Effector memory CD4-positive, alpha-beta T cell (primary cell): ENCODE measurements around the gene SCART1.
"Not testable (repeated sequence)": the region's sequence is repeated elsewhere in the genome, so short reads cannot be mapped to it uniquely, and the experiment has no call there.

Experiments used
- DNase-seq, 3 donors: peaks; one replicate each; pipeline ENCODE4 v3.0.0-alpha.2; 2020
- H3K27ac ChIP-seq: 2 replicates; pipeline ENCODE4 v1.7.0; 2013; ENCODE audit warnings: mild to moderate bottlenecking, low read length, moderate library complexity; ENCODE audit not compliant: insufficient read depth, poor library complexity, severe bottlenecking
- H3K27me3 ChIP-seq: replicated peaks from 2 replicates; pipeline ENCODE4 v1.7.0; 2013; ENCODE audit warnings: mild to moderate bottlenecking, low read length; ENCODE audit not compliant: insufficient read depth, control insufficient read depth, poor library complexity, severe bottlenecking
- H3K36me3 ChIP-seq: 2 replicates; pipeline ENCODE4 v1.7.0; 2013; ENCODE audit warnings: mild to moderate bottlenecking, low read length, moderate library complexity; ENCODE audit not compliant: control insufficient read depth, insufficient read depth
- H3K4me1 ChIP-seq: 2 replicates; pipeline ENCODE4 v1.7.0; 2013; ENCODE audit warnings: low read length, mild to moderate bottlenecking; ENCODE audit not compliant: control insufficient read depth, insufficient read depth, poor library complexity, severe bottlenecking
- H3K4me3 ChIP-seq: 2 replicates; pipeline ENCODE4 v1.7.0; 2013; ENCODE audit warnings: low read length, low read depth, mild to moderate bottlenecking; ENCODE audit not compliant: insufficient read depth, poor library complexity, severe bottlenecking
- H3K9me3 ChIP-seq: 2 replicates; pipeline ENCODE4 v1.7.0; 2013; ENCODE audit warnings: mild to moderate bottlenecking, low read length, moderate library complexity; ENCODE audit not compliant: control insufficient read depth

The SCART1 gene

DNA sequence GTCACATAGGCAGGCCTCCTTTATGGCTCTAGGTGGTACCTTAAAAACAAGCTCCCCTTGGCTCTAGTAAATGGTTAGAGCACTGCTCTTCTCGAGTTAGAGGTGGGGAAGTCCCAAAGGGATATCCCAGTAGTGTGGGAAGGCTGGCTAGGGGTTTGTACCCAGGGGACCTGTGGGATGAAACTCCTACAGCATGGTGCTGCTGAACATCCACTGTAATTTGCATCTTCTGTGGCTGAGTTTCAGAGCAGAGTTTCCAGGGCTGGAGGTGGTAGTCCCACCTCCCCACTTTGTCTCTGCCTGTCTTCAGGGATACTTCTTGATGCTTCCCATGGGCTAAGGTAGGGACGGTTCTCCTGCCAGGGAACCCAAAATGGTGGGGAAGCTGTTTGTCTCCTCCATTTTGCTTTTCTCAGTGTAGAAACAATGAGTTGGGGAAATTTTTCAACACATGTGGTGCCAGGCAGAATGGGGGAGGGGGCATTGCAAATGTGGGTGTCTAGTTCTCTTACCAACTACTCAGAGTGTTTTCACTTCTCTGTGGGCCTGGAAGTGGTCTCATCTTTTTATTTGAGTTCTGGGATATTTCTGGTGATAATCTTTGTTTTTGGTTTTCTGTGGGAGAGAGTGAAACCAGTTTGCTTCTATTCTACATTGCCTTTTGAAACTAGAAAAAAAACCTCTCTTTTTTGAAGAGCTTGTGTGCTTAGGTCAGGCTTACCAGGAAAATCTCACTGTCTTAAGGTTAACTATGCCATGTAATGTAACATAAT is 36.3 kb downstream of the SCART1 start:
- Histone ChIP-seq H3K9me3 (no peaks in the 10 kb centered on the region), H3K4me1 (no peaks in the 10 kb centered on the region), H3K36me3 (no peaks in the 10 kb centered on the region), H3K4me3 (no peak overlapping the region), H3K27me3 (no peaks in the 10 kb centered on the region), H3K27ac (no peak overlapping the region)
- no peak for DNase-seq

DNA sequence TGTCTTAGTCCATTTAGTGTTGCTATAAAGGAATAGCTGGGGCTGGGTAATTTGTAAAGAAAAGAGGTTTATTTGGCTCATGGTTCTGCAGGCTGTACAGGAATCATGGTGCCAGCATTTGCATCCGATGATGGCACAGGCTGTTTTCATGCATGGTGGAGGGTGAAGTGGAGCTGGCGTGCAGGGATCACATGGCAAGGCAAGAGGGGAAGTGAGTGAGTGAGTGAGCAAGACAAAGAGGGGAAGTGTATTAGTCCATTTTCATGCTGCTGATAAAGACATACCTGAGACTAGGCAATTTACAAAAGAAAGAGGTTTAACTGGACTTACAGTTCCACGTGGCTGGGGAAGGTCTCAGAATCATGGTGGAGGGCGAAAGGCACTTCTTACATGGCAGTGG is 39.8 kb downstream of the SCART1 start:
- H3K27me3 ChIP-seq, H3K36me3 ChIP-seq, DNase-seq, H3K9me3 ChIP-seq, H3K4me1 ChIP-seq, H3K27ac ChIP-seq, H3K4me3 ChIP-seq: not testable (repeated sequence)

DNA sequence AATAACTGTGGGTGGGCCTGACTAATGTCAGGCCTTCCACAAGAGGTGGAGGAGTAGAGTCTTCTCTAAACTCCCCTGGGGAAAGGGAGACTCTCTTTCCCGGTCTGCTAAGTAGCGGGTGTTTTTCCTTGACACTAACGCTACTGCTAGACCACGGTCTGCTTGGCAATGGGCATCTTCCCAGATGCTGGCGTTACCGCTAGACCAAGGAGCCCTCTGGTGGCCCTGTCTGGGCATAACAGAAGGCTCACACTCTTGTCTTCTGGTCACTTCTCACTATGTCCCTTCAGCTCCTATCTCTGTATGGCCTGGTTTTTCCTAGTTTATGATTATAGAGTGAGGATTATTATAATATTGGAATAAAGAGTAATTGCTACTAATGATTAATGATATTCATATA is 43.6 kb downstream of the SCART1 start:
- H3K27ac ChIP-seq, DNase-seq, H3K4me1 ChIP-seq: not testable (repeated sequence)

DNA sequence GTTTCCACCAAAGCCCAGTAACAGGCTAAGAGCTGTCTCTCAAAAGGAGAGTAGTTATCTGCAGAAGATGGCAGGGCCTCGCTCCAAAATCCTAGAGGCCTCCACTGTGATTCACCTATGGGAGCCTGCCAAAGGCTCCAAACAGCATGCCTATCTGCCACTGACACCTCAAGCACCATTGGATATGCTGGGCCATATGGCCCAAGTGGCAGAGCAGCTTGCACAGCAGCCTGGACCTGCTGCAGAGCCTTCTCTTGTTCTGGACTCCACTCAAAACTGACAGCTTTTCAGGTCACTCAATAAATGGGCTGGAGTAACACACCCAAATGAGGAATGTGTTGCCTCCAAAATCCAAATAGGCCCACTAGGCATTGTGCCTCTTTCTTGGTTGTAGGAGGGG is 45.4 kb downstream of the SCART1 start:
- H3K9me3 ChIP-seq, H3K4me3 ChIP-seq, DNase-seq, H3K27me3 ChIP-seq, H3K27ac ChIP-seq, H3K4me1 ChIP-seq, H3K36me3 ChIP-seq: not testable (repeated sequence)

More for the DNA sequence above, 43.6 kb downstream of the SCART1 start:
- not testable (repeated sequence) for H3K4me3 ChIP-seq, H3K27me3 ChIP-seq, H3K9me3 ChIP-seq, H3K36me3 ChIP-seq

DNA sequence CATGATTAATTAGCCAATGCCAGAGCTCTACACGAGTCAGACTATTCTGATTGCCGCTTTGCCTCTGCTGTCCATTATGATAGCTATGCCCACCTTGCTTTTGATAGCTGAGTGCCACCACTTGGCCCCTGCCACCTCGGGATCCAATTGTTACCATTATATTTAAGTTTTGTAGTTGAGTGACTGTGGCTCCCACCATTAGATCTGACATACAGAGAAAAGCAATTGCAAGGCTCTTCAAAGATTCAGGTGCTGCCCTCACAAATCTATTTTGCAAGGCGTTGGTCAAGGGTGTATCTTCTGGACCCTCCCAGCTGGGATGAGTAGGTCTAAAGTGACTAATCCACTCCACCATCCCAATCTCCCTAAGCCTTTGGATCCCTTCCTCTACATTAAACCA is 47.2 kb downstream of the SCART1 start:
- H3K9me3 ChIP-seq, H3K27me3 ChIP-seq, H3K4me3 ChIP-seq, H3K36me3 ChIP-seq, H3K27ac ChIP-seq, H3K4me1 ChIP-seq, DNase-seq: not testable (repeated sequence)

DNA sequence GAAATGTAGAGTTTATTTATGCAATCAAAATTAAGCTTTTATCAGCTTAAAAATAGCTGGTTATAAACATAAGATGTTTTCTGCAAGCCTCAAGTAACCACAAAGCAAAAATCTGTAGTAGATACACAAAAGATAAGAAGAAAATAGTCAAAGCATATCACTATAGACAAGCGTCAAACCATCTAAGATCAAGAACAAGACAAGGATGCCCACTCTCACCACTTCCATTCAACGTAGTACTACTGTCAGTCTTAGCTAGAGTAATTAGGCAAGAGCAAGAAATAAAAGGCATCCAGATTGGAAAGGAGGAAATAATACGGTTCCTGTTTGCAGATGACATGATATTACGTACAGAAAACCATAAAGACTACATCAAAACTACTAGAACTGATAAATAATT is 56.0 kb downstream of the SCART1 start:
- Histone ChIP-seq H3K9me3 (no peaks in the 10 kb centered on the region), H3K4me3 (no peak overlapping the region), H3K27ac (no peak overlapping the region), H3K36me3 (no peaks in the 10 kb centered on the region), H3K4me1 (no peaks in the 10 kb centered on the region), H3K27me3 (no peaks in the 10 kb centered on the region)
- DNase-seq: no peak

DNA sequence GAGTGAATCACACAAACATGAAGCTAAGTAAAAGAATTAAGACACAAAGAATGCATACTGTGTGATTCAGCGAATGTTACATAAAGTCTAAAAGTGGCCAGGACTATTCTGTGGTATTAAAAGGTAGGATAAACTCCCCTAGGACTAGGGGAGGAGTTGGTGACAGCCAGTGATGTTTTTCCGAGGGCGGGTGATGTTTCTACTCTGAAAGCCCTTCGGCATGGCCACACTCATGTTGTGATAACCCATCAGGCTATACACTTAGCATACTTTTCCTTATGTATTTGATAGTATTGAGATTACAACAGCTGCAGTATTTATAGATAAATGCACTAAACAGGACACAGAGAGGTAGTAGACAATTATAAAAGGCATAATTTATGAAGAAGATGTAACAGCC is 57.7 kb downstream of the SCART1 start:
- H3K4me1 ChIP-seq: no peaks in the 10 kb centered on the region

DNA sequence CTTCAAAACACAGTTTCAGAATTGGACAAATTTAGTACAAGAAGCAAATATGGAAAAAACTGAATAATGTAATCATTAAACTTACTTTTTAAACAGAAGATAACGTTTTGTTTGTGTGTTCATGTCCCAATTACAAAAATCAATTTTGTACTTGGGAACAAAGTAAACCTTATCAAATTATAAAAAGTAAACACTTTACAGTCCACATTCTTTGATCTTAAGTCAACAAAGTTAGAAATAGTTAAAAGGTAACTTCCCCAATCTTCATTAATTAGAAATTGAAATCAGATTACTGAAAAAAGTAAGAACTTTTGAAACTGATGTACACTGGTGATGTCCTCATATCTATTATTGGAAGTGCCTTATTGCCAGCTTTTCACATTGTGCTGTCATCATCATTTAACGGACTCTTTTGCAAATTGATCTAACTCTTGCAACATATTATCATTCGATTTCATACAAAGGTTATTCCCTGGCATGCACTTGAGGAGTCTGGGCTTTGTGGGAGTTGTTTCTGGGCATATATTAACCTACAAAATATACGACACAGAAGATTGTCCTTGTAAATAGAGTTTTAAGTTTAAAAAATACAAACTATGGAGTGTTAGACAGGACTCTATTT is 58.3 kb downstream of the SCART1 start:
- no peak for DNase-seq
- no peak overlapping the region for H3K4me3 ChIP-seq
- H3K36me3 ChIP-seq: no peaks in the 10 kb centered on the region
- H3K27ac ChIP-seq: no peak overlapping the region
- no peaks in the 10 kb centered on the region for H3K27me3 ChIP-seq
- no peaks in the 10 kb centered on the region for H3K4me1 ChIP-seq
- no peaks in the 10 kb centered on the region for H3K9me3 ChIP-seq

More for the DNA sequence above, 57.7 kb downstream of the SCART1 start:
- H3K9me3 ChIP-seq: no peaks in the 10 kb centered on the region
- no peak for DNase-seq
- no peak overlapping the region for H3K4me3 ChIP-seq
- H3K36me3 ChIP-seq: no peaks in the 10 kb centered on the region
- no peaks in the 10 kb centered on the region for H3K27me3 ChIP-seq
- no peak overlapping the region for H3K27ac ChIP-seq

DNA sequence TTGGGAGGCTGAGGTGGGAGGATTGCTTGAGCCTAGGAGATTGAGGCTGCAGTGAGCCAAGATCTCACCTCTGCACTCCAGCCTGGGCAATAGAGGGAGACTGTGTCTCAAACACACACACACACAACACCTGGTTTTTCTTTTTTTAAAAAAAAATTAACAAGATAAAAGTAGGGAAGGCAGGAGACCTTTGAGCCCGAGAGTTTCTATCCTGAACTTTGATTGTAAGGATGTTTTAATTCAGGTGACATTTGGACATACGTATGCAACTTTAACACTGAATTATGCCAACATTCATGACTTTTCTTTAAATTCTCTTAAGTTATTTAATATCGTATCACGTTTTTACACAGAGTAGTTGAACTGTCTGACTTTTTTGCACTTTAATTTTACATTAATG is 61.7 kb downstream of the SCART1 start:
- no peak overlapping the region for H3K27ac ChIP-seq

DNA sequence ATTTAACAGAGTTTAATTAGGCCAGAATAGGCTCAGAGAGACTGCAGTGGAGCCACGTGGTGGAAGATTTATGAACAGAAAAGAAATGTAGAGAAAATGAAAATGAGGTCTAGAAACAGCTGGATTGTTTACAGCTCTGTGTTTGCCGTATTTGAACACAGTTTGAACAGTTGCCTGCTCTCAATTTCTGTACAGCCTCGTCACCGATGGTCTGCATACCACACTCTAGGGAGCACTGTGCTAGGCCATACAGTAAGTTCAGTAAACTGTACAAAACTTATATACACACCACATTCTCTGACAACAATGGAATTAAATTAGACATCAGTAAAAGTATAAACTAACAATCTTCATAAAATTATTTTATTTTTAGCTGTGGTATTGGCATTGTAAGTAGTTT is 62.3 kb downstream of the SCART1 start:
- Histone ChIP-seq H3K27ac (no peak overlapping the region), H3K9me3 (no peaks in the 10 kb centered on the region), H3K36me3 (no peaks in the 10 kb centered on the region), H3K4me1 (no peaks in the 10 kb centered on the region), H3K4me3 (no peak overlapping the region), H3K27me3 (no peaks in the 10 kb centered on the region)
- DNase-seq: no peak

More for the DNA sequence above, 61.7 kb downstream of the SCART1 start:
- H3K36me3 ChIP-seq: no peaks in the 10 kb centered on the region
- H3K4me1 ChIP-seq: no peaks in the 10 kb centered on the region
- no peak for DNase-seq
- no peaks in the 10 kb centered on the region for H3K27me3 ChIP-seq
- no peaks in the 10 kb centered on the region for H3K9me3 ChIP-seq
- no peak overlapping the region for H3K4me3 ChIP-seq
